HG02623 (cell line): ENCODE measurements around the gene MMP23B.
A peak's percentile ranks its signal among the peaks of the same experiment; 100 is the strongest.
"Not testable (repeated sequence)": the region's sequence is repeated elsewhere in the genome, so short reads cannot be mapped to it uniquely, and the experiment has no call there.

Source experiments
- ATAC-seq: cut with Tn5 transposase; IDR thresholded peaks from one replicate; pipeline ENCODE4 v1.9.1; 2021; ENCODE audit warnings: moderate library complexity; ENCODE audit not compliant: unreplicated experiment

Gene MMP23B

DNA sequence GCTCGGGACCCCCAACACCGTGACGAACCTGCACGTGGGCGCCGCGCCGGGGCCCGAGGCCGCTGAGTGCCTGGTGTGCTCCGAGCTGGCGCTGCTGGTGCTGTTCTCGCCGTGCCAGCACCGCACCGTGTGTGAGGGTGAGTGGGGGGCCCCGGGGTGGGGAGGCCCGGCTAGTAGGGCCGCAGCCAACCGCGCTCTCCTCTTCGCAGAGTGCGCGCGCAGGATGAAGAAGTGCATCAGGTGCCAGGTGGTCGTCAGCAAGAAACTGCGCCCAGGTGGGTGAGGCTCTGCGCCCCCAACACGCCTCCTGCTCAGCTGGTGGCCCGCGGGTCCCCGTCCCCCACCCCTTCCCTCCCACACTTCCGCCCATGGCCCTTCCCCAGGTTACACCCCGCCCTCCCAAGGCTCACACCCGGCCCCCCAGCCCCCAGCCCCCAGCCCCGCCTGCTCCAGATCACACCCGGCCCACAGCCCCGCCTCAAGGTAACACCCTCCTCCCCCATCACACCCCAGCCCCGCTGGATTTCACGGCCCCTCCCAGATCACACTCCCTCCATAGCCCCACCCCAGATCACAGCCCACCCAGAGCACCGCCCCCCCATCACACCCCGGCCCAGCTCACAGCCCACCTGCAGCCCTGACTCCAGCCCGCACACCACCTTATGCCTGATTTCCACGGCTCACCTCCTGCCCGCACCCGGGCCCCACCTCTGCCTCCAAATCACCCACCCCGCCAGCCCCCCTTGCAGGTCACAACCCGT, 2.4 kb upstream of the MMP23B start:
- ATAC-seq, result no peak

DNA sequence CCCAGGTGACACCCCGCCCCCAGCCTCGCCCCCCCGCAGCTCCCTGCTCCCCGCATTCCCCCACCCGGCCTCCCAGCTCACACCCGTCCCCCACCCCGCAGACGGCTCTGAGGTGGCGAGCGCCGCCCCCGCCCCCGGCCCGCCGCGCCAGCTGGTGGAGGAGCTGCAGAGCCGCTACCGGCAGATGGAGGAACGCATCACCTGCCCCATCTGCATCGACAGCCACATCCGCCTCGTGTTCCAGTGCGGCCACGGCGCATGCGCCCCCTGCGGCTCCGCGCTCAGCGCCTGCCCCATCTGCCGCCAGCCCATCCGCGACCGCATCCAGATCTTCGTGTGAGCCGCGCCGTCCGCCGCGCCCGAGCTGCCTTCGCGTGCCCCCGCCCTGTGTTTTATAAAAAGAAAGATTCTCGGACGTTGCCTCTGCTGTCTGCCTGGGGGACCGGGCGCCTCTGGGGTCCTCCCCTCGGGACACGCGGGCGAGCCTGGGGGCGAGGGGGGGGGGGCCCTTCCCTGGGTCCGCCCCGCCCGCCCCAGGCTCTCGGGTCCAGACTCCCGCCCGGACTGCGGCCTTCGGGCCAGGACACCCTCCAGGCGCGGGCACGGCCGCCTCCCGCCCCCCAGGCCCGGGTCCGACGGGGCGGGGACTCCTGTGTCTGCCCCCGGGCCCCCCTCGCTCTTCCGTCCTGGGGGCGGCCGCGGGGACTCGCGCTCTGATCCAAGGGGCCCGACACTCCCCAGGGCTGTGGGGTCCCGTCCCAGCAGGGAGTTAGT, 1.6 kb upstream of the MMP23B start:
- peak; percentile 50 for ATAC-seq

DNA sequence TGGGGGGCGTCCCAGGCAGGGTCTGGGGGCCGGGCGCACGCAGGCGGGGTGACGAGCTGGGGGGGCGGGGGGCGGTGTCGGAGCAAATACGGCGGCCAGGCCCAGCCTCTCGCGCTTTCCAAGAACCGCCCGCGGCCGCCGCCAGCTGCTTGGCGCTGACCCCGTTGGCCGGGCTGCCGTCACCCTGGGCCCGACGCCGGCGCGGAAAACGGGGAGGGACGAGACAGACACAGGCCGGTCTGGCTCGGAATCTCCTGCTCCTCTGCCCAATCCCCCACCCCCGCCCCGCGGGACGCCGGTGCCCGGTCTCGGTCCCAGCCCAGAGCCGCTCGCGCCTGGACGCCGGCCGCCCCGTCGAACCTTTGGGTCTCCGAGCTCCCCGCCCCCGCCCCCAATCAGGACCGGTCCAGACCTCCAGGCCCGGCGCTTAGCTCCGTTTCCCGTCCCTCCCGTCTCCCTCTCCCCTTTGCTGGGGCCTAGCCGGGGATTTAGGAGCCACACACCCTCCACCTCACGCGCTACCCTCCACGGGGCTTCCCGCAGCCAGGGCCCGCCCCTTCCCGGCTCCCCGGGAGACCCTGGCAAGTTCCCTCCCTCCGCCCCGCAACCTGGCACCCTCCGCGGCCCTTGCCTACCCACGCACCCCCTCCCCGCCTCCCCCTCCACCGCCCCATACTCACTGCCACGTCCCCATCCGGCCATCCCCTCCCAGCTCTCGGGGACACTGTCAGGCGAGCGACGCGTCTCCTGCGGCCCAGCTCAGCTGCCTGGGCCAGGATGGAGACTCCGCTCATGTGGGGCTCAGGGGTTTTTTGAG, 800 bp upstream of the MMP23B start:
- ATAC-seq, result no peak

DNA sequence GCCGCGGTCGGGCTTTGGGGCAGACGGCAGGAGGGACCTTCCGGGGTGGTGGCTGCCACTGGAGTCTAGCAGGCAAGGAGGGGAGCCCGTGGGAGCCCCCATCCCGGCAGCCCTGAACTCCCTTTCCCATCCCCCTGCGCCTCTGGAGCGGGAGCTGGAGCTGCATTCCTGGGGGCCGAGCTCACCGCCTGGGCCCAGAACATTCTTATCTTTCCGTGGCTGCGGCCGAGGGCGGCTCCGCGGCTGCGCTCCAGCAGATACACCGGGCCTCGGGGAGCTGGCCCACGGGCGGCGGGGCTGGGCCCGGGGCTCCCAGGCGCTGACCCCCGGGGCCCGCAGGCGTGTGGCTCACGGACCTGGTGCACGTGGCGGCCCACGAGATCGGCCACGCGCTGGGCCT, 1.4 kb downstream of the MMP23B start:
- not testable (repeated sequence) for ATAC-seq

DNA sequence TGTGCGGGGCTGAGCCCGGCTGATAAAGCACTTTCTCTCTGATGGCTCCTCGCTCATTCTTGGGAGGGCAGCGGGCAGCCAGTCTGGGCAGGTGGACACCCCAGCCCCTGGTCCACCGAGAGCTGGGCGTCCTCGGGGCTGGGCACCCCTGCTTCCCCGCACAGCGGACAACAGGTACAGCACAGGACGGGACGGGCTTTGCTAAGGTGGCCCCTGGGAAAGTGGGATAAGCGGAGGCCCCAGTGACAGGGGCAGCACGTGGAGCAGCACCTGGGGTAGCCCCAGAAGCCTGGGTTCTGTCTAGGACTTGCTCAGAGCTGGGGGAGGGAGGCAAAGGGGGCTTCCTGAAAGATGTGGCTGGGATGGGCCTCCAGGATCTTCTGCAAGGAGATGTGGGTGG, 2.6 kb downstream of the MMP23B start:
- not testable (repeated sequence) for ATAC-seq

DNA sequence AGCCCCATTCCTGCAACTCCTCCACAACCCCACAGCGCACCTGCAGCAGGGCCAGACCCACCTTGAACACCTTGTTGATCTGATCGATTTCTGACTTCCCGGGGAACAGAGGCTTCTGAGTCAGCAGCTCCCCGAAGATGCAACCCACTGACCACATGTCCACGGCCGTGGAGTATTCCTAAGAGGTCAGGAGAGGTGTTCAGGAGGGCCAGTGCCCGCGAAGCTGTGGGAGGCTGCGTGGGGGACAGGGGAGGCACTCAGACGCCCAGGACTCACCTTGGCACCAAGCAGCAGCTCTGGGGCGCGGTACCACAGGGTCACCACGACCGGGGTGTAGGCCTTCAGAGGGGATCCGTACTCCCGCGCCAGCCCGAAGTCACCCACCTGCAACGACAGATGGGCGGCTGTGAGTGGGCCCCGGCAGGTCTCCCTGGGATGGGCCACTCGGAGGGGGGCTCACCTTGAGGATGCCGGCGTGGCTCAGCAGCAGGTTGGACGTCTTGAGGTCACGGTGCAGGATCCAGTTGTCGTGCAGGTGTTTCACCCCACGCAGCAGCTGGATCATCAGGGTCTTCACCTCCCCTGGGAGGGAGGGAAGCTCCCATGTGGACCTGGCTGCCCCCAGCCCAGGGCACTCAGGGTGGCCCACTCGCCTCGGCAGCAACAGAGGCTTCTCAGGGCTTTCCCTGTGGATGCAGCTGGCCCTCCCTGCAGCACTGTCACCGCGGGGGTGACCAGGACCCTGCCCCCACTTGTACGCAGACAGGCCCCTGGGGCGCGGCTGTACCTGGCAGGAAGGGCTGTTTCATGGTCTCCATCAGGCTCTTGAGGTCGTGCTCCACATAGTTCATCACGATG, 4.9 kb downstream of the MMP23B start:
- ATAC-seq, result not testable (repeated sequence)

DNA sequence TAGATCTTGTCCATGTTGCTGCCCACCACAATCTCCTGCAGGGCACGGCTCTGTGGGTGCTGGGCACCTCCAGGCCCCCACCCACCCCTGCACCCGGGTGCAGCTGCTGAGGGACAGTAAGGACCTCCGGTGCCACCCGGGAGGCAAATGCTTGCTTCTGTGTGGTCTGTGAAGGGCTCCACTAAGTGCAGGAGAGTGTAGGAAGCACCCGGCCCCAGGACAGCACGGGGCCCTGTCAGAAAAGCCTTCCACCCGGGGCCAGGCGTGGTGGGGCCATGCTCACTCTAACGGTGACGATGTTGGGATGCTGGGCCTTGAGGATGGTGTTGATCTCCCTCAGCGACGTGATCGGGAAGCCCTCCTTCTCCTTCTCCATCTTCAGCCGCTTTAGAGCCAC, 5.5 kb downstream of the MMP23B start:
- not testable (repeated sequence) for ATAC-seq

DNA sequence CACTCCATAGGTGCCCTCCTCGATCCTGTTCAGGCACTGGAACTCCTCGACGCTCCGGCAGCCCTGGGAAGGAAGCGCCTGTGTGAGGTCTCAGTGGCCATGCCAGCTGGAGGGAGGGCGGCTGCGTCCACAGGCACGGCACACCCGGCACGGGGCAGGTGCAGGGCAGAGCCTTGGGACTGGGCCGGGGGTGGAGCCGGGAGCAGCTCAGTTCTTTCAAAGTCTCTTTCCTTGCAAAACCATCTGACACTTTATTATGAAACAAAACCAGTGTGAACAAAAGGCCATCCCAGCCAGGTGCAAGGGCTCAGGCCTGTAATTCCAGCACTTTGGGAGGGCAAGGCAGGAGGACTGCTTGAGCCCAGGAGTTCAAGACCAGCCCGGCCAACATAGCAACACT, 6.6 kb downstream of the MMP23B start:
- not testable (repeated sequence) for ATAC-seq

DNA sequence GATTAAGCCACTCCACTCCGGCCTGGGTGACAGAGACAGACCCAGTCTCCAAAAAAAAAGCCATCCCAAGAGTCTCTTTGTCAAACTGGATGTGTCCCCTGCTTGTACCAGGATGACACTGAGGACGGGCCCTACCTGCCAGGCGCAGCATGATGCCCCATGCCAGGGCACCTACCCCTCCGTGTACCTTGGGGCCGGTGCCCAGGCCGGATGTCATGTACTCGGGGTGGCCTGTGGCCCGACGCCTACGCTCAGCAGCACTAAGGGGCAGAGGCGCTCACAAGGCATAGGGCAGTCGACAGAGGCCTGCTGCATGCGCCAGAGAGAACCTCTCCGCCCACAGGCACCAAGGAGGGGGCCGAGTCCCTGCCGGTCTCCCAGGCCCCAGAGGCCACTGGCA, 7.4 kb downstream of the MMP23B start:
- not testable (repeated sequence) for ATAC-seq

DNA sequence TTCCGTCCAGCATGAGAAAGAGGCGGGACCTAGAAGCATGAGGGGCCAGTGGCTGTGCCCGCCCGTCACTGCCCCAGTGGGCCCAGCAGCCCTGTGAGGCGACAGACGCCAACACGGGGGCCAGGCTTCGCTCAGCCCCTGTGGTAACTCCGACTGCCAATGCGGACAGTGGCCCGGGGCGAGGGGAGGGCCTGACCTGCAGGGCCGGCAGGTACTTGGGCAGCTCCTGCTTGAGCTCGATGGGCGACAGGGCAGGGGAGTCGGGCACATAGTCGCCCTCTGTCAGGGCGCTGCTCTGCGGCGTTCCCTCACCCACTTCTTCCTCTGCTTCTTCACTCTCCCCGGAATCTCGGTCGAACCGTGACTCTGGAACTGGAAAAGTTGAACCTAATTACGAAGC, 8.1 kb downstream of the MMP23B start:
- ATAC-seq, result not testable (repeated sequence)

DNA sequence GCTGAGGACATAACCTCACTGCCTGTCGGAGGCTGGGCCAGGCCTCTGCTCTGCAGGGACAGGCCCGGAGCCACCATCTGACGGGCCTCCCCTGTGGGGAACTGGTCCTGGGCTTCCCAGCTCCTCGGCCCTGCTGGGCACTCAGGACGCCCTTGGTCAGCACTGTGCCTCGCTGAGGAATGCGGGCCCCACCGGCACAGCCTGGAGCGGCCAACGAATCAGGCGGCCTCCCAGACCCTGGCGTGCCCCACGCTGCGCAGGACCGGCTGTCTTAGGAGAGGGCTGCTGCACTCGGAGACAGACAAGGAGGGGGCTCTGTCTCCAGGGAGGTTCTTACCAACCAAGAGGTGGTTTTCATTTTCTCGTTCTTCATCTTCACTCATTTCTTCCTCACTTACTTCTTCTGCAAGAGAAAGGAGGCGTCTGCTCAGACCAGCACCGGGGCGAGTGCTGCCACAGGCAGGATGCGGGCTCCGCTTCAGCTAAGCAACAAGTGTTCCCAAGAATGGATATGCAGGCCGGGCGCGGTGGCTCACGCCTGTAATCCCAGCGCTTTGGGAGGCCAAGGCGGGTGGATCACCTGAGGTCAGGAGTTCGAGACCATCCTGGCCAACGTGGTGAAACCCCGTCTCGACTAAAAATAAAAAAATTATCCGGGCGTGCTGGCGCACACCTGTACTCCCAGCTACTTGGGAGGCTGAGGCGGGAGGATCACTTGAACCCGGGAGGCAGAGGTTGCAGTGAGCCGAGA, 8.9 kb downstream of the MMP23B start:
- not testable (repeated sequence) for ATAC-seq

DNA sequence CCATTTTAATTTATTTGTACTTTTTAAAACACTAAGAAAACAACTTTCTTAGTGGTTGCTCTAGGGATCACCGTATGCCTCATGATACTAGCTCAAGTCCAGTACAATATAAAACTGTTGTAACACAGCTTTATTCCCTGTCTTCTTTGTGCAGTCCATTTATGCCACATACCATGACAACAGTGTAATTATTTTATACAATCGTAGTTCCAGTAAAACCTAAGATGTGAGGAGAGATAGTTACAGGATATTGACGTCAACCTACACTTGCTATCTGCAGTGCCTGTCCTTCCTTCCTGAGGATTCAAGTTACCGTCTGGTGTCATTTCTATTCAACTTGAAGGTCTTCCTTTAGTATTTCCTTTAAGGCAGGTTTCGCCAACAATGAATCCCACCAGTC, 14.4 kb downstream of the MMP23B start:
- not testable (repeated sequence) for ATAC-seq

DNA sequence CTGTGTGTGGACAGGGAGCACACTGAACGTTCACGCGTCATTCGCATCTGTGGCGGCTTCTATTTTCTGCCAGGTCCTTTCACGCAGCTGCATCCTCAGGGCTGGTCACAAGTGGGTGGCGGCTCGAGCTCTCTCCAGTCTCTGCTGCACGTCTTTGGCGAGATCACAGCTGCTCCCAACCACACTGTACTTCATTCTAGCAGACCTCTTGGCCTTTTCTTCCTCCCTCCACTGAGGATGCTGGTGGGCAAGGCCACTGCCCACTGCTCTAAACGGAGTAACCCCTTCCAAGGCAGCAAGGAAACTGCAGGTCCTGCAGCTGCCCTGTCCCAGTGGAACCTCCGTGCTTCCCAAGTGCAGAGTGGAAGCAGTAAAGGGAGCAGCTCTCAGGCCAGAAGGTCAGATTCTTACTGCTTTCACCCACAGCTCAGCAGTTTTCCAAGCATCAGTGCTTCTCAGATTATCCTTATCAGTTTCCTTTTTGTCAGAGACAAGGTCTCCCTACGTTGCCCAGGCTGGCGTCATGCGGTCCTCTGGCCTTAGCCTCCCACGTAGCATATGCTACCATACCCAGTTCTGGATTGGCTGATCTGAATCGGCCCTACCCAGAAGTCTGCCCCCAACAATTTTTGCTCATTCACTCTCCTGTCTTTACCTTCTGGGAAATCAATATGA, 15.7 kb downstream of the MMP23B start:
- ATAC-seq, result not testable (repeated sequence)

DNA sequence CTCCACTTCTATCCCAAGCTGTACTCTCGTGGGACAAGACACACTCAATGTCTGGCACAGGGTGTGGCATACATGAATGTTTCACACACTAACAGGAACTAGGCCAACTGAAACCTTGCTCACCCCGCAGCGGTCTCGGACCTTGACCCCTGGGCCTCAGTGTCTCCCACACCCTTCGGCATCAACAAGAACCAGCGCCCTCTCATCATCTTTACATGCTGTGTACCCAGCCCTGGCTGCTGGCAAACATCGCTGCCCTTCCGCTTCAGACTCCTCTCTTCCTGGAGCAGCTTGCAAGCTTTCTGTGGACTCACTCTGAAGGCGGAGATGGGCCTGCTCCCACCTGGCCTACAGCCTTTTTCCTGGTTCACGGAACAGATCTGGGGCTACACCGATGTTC, 16.3 kb downstream of the MMP23B start:
- not testable (repeated sequence) for ATAC-seq

DNA sequence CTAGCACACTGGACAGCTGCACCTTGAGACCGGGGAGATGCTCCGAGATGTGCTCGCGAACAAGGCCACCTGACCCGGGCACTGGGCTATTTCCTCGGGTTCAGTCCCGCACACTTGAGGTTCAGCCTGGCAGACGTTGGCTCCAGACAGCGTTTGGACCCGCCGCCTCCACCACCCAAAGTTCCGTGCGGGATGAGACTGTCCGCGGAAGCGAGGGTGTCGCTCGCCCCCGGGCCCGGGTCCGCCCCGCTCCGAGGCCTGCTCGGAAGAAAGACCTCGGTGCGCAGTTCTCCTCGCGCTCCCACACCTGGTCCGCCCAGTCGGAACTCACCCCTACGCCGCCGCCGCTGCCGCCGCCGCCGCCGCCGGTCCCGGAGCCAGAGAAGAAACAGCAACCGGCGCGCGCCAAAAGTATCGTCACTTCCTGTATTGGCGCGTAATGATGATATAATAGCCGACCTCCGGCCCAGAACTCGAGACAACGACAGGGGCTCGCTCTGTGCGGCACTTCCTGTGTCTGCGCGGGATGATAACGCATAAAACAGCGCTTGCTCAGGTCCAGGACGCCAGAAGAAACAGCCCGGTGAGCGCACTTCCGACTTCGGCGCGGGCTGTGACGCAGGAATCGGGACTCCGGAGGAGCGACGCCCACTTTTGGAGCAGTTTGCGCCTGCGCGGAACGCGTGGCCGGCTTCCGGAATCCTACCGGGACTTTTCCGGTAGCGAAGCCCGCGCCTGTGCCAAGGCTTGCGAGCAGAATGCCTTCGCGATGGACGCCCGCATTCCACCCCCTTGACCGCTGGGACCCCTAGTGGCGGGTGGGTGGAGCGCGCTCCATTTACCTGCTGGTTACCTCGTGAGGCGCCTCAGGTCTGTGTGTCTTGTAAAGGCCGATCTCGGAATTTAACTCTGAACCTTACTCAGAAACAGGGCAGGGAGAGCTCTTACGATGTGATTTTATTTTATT, 26.9 kb downstream of the MMP23B start, which contains the start of gene CDK11B:
TSS of gene CDK11B (minus strand) at position 422 of the 967 bp plus-strand sequence. CDS start 1,519 bp downstream, outside the sequence.
- peak; percentile 91 for ATAC-seq

DNA sequence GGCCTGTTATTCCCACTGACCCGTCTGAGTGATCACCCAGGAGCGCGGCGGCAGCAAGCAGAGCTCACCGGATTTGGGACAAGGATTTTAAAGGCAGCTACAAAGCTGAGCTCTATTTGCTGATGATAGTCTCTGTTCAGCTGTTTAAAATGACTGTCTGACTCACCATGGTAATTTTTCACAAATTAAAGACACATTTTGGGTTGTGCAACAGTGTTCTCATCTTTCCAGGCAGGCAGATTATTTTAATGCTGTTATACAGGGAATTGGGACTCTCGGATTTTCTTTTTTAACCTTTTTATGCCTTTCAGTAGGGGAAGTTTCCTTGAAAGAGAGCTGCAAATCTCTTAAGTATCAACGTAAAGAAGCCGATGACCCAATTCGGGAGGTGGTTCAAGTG, 30.4 kb downstream of the MMP23B start:
- not testable (repeated sequence) for ATAC-seq

DNA sequence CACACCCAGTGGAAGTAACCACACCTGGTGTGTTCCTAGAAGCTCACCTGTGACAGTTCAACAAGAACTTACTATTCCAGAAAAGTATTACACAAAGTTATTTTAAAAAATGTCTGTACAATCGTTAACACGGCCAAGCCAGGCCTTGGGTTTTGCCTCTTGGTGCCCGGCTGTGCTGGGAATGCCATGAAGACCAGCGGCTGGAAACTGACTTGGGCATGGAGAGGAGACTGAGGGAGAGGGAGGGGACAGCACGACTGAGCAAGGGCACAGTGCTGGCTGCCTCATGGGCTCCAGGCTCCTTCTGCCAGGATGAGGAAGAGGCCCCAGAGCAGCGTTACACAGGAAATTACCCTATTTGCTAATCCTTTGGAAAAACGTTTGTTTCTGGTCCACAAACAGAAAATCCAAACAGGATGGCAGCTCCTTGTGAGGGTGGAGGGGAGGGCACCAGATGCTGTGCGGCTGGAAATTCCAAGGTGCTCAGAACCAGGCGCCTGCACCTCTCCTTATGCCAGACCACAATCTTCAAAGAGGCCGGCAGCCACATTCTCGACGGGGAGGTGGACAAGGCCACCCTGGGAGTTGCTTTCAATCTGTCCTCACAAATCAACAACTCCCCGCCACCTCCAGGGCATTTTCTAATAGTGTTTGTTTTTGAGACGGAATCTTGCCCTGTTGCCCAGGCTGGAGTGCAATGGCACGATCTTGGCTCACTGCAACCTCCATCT, 31.0 kb downstream of the MMP23B start:
- not testable (repeated sequence) for ATAC-seq
